Measurements from ENCODE around the gene UGGT1. TPM values are rescaled to one million over a fixed set of nuclear protein-coding genes. Genes with fewer than 3 reads are reported as not detected.

The UGGT1 gene
- total RNA-seq, 1 experiment from 2014 or later, result 71.3 TPM

DNA sequence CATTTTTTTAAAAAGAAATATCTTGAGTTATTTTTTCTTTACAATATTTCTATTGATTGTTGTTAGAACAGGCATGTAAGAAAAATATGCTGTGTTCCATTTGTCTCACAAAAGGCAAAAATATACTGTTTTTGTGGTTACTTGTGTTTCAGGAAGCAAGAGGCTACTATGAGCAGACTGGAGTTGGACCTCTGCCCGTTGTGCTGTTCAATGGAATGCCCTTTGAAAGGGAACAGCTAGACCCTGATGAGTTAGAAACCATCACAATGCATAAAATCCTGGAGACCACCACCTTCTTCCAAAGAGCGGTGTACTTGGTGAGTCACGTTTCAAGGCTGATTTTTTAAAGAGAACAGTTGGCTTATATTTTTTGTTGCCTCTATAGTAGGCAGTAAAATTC is 54.7 kb downstream of the UGGT1 start:
- no peak overlapping the region for H3K4me3 ChIP-seq
- H3K36me3 ChIP-seq, result peaks cover 35% of the 10 kb centered on the region
- H3K27me3 ChIP-seq (replicated peaks), result no peaks in the 10 kb centered on the region
- peaks cover 21% of the 10 kb centered on the region for H3K4me1 ChIP-seq (replicated peaks)
- DNase-seq (ENCODE audit: low read depth in 1 of 2, low spot score in 2 of 2), result peak; percentile 32 to 67
- H3K27ac ChIP-seq, result no peak overlapping the region
- H3K9me3 ChIP-seq (replicated peaks), result no peaks in the 10 kb centered on the region

DNA sequence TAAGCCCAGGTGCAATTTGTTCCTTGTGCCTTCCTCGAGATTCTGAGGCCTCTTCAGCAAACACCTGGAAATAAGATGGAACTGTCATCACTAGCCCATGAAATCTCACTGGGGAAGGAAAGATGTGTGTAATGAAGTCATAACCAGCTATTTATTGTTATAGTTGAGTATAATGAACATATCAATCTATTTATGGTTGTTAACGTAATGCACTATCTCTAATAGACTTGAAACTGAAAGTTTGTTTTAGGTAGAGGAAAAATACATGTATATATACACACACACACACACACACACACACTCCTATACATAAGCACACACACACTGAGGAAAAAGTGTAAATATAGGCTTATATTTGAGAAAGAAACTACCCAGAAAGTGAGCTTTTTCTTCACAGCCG is 62.8 kb downstream of the UGGT1 start:
- H3K4me1 ChIP-seq (replicated peaks), result no peaks in the 10 kb centered on the region
- DNase-seq (ENCODE audit: low read depth in 1 of 2, low spot score in 2 of 2), result no peak
- H3K9me3 ChIP-seq (replicated peaks), result no peaks in the 10 kb centered on the region
- H3K4me3 ChIP-seq, result no peak overlapping the region
- H3K27ac ChIP-seq, result no peak overlapping the region
- no peaks in the 10 kb centered on the region for H3K27me3 ChIP-seq (replicated peaks)
- peaks cover 79% of the 10 kb centered on the region for H3K36me3 ChIP-seq

DNA sequence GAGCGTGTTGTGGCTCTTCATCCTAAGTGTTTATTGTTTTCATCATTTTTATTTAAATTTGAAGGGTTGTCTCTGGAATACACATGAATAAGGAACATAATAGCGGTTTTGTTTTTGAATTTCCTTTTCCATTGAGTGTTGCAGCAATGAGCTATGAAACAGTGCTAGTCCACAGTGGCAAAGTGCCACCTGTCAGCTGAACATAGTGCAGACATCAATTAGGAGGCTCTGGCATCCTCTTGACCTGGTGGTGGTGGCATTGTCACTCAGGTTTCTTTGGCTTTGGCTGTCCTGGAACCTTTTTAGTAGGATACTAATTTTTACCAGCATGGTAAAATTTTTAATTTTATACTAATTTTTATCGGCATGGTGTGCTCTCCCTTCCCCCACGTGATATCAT is 63.2 kb downstream of the UGGT1 start:
- peaks cover 78% of the 10 kb centered on the region for H3K36me3 ChIP-seq
- no peaks in the 10 kb centered on the region for H3K4me1 ChIP-seq (replicated peaks)
- H3K4me3 ChIP-seq, result no peak overlapping the region
- no peak overlapping the region for H3K27ac ChIP-seq
- H3K27me3 ChIP-seq (replicated peaks), result no peaks in the 10 kb centered on the region
- no peaks in the 10 kb centered on the region for H3K9me3 ChIP-seq (replicated peaks)
- DNase-seq (ENCODE audit: low read depth in 1 of 2, low spot score in 2 of 2), result no peak

DNA sequence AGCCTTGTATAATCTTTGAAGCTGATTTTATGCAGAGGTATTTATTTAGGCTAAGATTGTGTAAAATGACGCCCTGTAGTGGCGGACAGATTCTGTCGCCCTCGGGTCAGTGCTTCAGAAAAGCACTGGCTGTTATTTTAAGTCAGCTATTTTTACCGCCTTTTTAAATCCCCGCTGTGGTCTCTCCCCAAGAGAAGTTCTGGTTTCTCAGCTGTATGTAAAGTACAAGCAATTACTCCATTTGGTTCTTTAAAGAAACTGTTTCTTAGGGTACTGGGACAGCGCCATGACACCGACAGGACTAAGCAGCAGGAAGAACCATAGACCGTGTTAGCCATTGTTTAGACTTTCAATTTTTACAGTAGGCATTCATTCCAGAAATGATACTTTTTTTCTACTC is 65.0 kb downstream of the UGGT1 start:
- H3K36me3 ChIP-seq, result peaks cover 79% of the 10 kb centered on the region
- no peaks in the 10 kb centered on the region for H3K27me3 ChIP-seq (replicated peaks)
- H3K4me3 ChIP-seq, result no peak overlapping the region
- no peaks in the 10 kb centered on the region for H3K9me3 ChIP-seq (replicated peaks)
- no peak for DNase-seq (ENCODE audit: low read depth in 1 of 2, low spot score in 2 of 2)
- no peaks in the 10 kb centered on the region for H3K4me1 ChIP-seq (replicated peaks)
- no peak overlapping the region for H3K27ac ChIP-seq

DNA sequence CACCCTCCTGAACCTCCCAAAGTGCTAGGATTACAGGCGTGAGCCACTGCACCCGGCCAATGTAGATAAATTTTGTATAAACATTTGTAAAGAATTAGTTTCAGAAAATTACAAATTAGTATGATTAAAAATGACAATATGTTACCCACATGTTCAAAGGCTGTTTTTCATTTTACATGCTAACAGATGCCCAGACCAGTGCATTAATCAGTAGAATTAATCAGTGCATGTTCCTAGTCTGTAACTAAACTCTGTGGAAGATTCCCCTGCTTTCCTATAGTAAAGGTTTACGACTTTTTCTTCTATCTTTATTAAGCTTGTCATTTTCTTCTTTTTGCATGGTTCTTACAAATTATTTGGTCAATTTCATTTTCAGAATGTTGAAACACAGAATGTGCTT is 65.8 kb downstream of the UGGT1 start:
- Histone ChIP-seq H3K9me3 (replicated peaks) (no peaks in the 10 kb centered on the region), H3K27ac (no peak overlapping the region), H3K27me3 (replicated peaks) (no peaks in the 10 kb centered on the region), H3K4me1 (replicated peaks) (no peaks in the 10 kb centered on the region), H3K36me3 (peaks cover 79% of the 10 kb centered on the region), H3K4me3 (no peak overlapping the region)
- DNase-seq (ENCODE audit: low read depth in 1 of 2, low spot score in 2 of 2), result no peak

DNA sequence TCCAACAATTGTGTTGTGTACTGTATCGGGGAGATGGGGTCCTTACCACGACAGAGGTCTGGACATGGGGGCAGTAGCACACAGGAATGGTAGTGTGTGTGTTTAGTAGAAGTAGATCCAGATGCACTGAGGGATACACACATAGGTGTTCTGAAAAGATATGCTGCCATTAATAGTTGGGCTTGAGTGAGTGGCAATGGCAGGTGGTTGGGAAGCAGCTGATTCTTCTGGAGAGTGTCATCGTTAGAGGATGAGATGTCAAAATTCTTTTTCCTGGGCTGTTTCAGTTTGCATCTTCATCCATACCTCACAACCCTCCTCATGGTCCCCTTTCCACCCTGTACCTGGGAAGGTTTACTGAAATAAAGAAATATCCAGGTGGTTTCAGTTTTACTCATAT is 66.6 kb downstream of the UGGT1 start:
- no peaks in the 10 kb centered on the region for H3K27me3 ChIP-seq (replicated peaks)
- H3K4me1 ChIP-seq (replicated peaks), result no peaks in the 10 kb centered on the region
- no peaks in the 10 kb centered on the region for H3K9me3 ChIP-seq (replicated peaks)
- peaks cover 76% of the 10 kb centered on the region for H3K36me3 ChIP-seq
- H3K4me3 ChIP-seq, result no peak overlapping the region
- DNase-seq (ENCODE audit: low read depth in 1 of 2, low spot score in 2 of 2), result no peak
- no peak overlapping the region for H3K27ac ChIP-seq

DNA sequence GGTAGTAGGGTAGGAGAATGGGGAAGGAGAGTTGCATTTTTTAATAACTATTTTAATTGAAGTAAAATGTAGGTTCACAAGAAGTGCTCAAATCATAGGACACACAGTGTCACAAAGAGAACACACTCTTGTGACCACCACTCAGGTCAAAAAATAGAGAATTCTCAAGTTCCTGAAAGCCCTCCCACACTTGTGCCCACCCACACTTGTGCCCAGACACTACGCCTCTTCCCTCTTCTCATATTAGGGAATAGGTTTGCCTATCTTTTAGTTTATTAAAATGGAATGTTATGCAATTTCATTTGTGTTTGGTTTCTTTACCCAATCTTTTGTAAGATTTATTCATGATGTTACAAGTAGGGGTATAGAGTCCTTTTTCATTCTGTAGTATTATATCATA is 67.2 kb downstream of the UGGT1 start:
- Histone ChIP-seq H3K27me3 (replicated peaks) (no peaks in the 10 kb centered on the region), H3K9me3 (replicated peaks) (no peaks in the 10 kb centered on the region), H3K27ac (no peak overlapping the region), H3K4me1 (replicated peaks) (no peaks in the 10 kb centered on the region), H3K4me3 (no peak overlapping the region), H3K36me3 (peaks cover 73% of the 10 kb centered on the region)
- DNase-seq (ENCODE audit: low read depth in 1 of 2, low spot score in 2 of 2), result no peak

DNA sequence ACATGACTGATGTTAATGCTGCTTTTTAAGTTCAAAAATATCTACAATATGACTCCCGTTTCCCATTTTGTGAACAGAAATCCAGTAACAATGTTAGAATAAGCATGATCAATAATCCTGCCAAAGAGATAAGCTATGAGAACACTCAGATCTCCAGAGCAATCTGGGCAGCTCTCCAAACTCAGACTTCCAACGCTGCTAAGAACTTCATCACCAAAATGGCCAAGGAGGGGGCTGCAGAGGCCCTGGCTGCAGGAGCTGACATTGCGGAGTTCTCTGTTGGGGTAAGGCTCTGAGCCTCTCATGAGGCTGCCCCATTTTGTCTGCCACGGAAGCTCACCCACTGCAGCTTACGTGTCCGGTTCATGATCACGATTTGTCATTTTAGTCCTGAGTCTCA is 68.4 kb downstream of the UGGT1 start:
- no peak for DNase-seq (ENCODE audit: low read depth in 1 of 2, low spot score in 2 of 2)
- H3K36me3 ChIP-seq, result peaks cover 69% of the 10 kb centered on the region
- no peak overlapping the region for H3K4me3 ChIP-seq
- no peaks in the 10 kb centered on the region for H3K27me3 ChIP-seq (replicated peaks)
- H3K27ac ChIP-seq, result no peak overlapping the region
- no peaks in the 10 kb centered on the region for H3K4me1 ChIP-seq (replicated peaks)
- no peaks in the 10 kb centered on the region for H3K9me3 ChIP-seq (replicated peaks)

DNA sequence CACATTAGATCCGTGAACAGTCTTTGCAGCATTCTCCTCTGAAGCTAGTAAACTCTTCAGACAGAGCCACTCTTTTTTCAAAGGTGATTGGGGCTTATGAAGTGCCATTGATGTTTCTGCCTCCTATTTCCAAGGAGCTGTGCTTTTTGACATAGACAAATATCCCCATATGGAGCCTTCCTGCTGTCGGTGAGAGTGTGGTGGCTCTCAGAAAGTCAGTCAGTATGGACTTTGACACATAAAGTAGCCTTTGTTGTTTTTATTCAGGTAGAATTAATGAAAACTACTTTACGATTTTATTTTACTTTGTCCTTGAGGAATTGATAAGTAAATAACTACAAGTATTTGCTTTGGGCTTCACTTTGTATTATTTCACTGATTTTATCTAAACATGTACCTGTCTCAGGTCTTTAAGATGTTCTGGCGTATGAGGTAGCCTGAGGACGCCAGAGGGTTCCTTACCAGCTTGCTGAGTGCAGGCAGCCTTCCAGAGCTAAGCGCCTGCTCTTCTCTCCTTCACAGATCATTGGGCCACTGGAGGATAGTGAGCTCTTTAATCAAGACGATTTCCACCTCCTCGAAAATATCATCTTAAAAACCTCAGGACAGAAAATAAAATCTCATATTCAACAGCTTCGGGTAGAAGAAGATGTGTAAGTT is 69.7 kb downstream of the UGGT1 start:
- H3K9me3 ChIP-seq (replicated peaks), result no peaks in the 10 kb centered on the region
- no peaks in the 10 kb centered on the region for H3K27me3 ChIP-seq (replicated peaks)
- H3K4me1 ChIP-seq (replicated peaks), result no peaks in the 10 kb centered on the region
- H3K4me3 ChIP-seq, result no peak overlapping the region
- H3K27ac ChIP-seq, result no peak overlapping the region
- peaks cover 68% of the 10 kb centered on the region for H3K36me3 ChIP-seq
- DNase-seq (ENCODE audit: low read depth in 1 of 2, low spot score in 2 of 2), result no peak

DNA sequence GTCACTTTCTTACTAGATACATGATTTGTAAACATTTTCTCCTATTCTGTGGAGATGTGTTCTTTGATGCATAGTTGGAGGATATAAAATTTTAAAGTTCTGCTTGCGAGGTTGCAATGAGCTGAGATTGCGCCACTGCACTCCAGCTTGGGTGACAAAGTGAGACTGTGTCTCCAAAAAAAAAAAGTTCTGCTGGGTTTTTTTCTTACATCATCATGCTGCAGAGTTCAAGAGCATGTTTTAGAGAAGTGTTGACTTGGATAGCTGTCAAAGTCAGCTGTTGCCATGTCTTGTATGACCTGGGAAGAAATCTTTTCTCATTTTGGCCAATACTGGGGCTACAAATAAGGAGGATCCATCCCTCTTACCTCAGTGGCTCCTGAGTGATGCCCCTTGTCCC is 71.3 kb downstream of the UGGT1 start:
- Histone ChIP-seq H3K9me3 (replicated peaks) (no peaks in the 10 kb centered on the region), H3K4me3 (no peak overlapping the region), H3K36me3 (peaks cover 66% of the 10 kb centered on the region), H3K4me1 (replicated peaks) (no peaks in the 10 kb centered on the region), H3K27ac (no peak overlapping the region), H3K27me3 (replicated peaks) (no peaks in the 10 kb centered on the region)
- no peak for DNase-seq (ENCODE audit: low read depth in 1 of 2, low spot score in 2 of 2)

DNA sequence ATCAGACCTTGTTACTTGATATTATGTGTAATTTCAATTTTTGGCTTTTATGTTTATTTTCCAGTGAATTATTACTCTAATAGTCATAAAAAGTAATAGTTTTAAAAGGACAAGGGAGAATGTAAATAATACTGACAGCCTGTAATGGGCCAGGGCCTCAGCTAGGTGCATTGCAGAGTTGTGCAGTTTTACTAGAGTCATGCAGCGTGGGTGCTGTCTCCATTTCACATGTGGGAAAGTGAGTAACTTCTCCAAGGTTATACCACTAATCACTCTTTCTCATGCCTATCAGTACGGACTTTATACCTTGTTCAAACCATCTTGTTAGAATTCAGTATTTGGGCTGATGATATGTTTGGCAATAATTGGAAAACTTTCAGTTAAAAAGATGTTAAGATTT is 73.3 kb downstream of the UGGT1 start:
- Histone ChIP-seq H3K36me3 (peaks cover 64% of the 10 kb centered on the region), H3K4me3 (no peak overlapping the region), H3K9me3 (replicated peaks) (no peaks in the 10 kb centered on the region), H3K4me1 (replicated peaks) (no peaks in the 10 kb centered on the region), H3K27me3 (replicated peaks) (no peaks in the 10 kb centered on the region), H3K27ac (no peak overlapping the region)
- DNase-seq (ENCODE audit: low read depth in 1 of 2, low spot score in 2 of 2), result no peak

DNA sequence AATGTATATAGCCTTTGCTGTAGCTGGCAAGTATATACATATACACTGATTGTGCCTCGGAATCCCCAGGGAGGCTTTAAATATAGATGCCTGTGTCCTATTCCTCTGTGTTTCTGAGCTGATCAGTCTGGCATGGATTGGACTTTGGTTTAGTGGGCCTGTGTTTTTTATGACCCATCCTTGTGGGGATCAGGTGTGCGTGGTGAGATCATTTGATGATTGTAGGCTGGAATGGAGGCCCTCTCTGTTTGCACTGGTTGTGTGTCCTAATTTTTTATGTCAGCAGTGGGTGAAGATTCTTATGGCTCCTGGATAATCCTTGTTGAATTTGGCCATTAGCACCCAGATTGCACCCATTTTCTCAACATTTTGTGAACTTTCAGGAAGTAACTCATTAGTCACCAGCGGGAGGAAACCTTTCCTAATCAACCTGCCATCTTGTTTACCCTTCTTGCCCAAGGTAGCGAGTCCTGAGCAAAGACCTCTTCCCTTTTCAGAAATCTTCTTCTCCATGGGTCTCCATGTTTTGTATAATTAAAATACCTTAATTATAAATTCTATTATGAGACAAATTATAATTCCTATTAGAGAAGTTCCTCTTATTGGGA is 75.8 kb downstream of the UGGT1 start:
- Histone ChIP-seq H3K4me3 (no peak overlapping the region), H3K27ac (no peak overlapping the region), H3K4me1 (replicated peaks) (no peaks in the 10 kb centered on the region), H3K27me3 (replicated peaks) (no peaks in the 10 kb centered on the region), H3K36me3 (peaks cover 70% of the 10 kb centered on the region), H3K9me3 (replicated peaks) (no peaks in the 10 kb centered on the region)
- no peak for DNase-seq (ENCODE audit: low read depth in 1 of 2, low spot score in 2 of 2)

DNA sequence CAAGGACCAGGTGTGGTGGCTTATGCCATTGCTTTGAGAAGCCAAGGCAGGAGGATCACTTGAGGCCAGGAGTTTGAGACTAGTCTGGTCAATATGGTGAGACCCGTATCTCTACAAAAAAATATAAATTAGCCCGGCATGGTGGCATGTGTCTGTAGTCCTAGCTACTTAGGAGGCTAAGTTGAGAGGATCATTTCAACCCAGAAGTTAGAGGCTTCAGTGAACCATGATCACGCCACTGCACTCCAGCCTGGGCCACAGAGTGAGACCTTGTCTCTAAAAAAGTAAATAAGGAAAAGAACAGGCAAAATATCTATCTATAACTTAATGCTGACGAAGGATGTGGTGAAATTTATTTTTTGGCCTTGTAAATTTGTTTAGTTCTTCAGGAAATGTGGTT is 78.1 kb downstream of the UGGT1 start:
- no peak for DNase-seq (ENCODE audit: low read depth in 1 of 2, low spot score in 2 of 2)
- Histone ChIP-seq H3K27me3 (replicated peaks) (no peaks in the 10 kb centered on the region), H3K4me3 (no peak overlapping the region), H3K27ac (no peak overlapping the region), H3K36me3 (peaks cover 80% of the 10 kb centered on the region), H3K9me3 (replicated peaks) (no peaks in the 10 kb centered on the region), H3K4me1 (replicated peaks) (no peaks in the 10 kb centered on the region)

DNA sequence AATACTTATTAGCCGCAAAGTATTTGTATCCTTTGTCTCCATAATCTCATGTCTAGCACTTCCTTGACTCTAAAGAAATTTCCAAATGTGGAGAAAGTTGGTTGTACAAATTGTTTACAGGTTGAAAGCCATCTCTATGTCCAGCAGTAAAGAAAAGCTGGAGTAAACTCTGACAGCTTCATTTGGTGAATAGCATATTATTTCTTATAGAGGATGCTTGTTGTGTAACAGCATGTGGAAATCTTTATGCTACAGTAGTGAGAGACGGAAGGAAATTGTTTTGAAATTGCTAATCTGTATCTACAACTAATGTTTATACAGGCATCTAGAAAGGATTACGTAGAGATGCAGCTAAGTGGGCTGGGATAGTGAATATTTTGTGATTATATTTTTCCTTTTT is 78.5 kb downstream of the UGGT1 start:
- DNase-seq (ENCODE audit: low read depth in 1 of 2, low spot score in 2 of 2), result no peak

More for the DNA sequence above, 78.5 kb downstream of the UGGT1 start:
- no peaks in the 10 kb centered on the region for H3K4me1 ChIP-seq (replicated peaks)
- H3K4me3 ChIP-seq, result no peak overlapping the region
- H3K9me3 ChIP-seq (replicated peaks), result no peaks in the 10 kb centered on the region
- no peak overlapping the region for H3K27ac ChIP-seq
- H3K36me3 ChIP-seq, result peaks cover 80% of the 10 kb centered on the region
- no peaks in the 10 kb centered on the region for H3K27me3 ChIP-seq (replicated peaks)

All from SJSA1 (cell line).